Body of pancreas (tissue), 4 donors: ENCODE data around the gene GRK1.

Experiments used
- POLR2A ChIP-seq, 3 donors: fragments of 450-650 bp; IDR thresholded peaks; one replicate each; pipeline ENCODE4 v1.6.1; 2016; ENCODE audit warnings: antibody characterized with exemption in 3 of 3, mild to moderate bottlenecking in 2 of 3
- TF ChIP-seq, protein P1 (sequence below), 7 experiments: fragments of 450-650 bp in 4 of 7; fragments of 200-600 bp in 3 of 7; sonication (generic) in 3 of 7; IDR thresholded peaks; one replicate each; pipeline ENCODE4 v1.5.1; 2016 to 2019; ENCODE audit warnings: antibody characterized with exemption in 7 of 7

GRCh38 chr13:113759525-113760137 lies 92.6 kb downstream of the GRK1 start:
- TF ChIP-seq, protein P1, sequence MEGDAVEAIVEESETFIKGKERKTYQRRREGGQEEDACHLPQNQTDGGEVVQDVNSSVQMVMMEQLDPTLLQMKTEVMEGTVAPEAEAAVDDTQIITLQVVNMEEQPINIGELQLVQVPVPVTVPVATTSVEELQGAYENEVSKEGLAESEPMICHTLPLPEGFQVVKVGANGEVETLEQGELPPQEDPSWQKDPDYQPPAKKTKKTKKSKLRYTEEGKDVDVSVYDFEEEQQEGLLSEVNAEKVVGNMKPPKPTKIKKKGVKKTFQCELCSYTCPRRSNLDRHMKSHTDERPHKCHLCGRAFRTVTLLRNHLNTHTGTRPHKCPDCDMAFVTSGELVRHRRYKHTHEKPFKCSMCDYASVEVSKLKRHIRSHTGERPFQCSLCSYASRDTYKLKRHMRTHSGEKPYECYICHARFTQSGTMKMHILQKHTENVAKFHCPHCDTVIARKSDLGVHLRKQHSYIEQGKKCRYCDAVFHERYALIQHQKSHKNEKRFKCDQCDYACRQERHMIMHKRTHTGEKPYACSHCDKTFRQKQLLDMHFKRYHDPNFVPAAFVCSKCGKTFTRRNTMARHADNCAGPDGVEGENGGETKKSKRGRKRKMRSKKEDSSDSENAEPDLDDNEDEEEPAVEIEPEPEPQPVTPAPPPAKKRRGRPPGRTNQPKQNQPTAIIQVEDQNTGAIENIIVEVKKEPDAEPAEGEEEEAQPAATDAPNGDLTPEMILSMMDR (IDR thresholded peaks at IDR 0.05) = no peak
- no peak for TF ChIP-seq POLR2A (IDR thresholded peaks at IDR 0.05)
